Heart left ventricle (tissue), 13 donors: ENCODE data around the gene ZMYND15.

Source experiments
- CTCF ChIP-seq, 12 donors: fragments of 200-600 bp; sonication (generic) in 4 of 12; IDR thresholded peaks; one replicate each; pipeline versions ENCODE4 v1.5.0 to v1.8.0; 2018 to 2022; ENCODE audit warnings: antibody characterized with exemption in 12 of 12, mild to moderate bottlenecking in 5 of 12
- POLR2A ChIP-seq, 2 donors: fragments of 450-650 bp; IDR thresholded peaks; one replicate each; pipeline ENCODE4 v1.6.1; 2017; ENCODE audit warnings: antibody characterized with exemption in 2 of 2, mild to moderate bottlenecking in 2 of 2, moderate library complexity in 2 of 2
- donor health status: ischemic (EF 13 %, LVEDD 7.1; RV severe dilation, severe dysfunction).
- donor health status: DM: no; HTN: yes; CAD: no.
- donor health status: DM: no; HTN: no; CAD: no.
- donor health status: ischemic (EF 25% LVEDD 6.9; RV normal size, moderate dysfunction).
- donor health status: ischemic (EF 25% LVEDD 5.7; RV mildly dilated, moderate dysfunction).
- donor health status: ischemic (EF 35%, LVEDD 5.7; RV mildly dilated, moderate dysfunction).
- donor health status: nonischemic (EF 11% LVEDD 7.7; RV severe dilation, severe dysfunction).
- donor health status: DM: yes; HTN: yes; CAD: no.
- donor health status: PGD.
- donor health status: ischemic (EF 29% LVEDD 5.4; RV normal size, mild dysfunction).
- donor health status: nonischemic (EF 23%, LVEDD 6.1; RV moderate dilation, normal function).

GRCh38 chr17:4725646-4726310, 13.9 kb upstream of the ZMYND15 start:
- TF ChIP-seq POLR2A (IDR thresholded peaks at IDR 0.05) (no peak), CTCF (IDR thresholded peaks at IDR 0.05) (no peak)
